SKM-1 treated with dmso at 0.1 percent for 144 hours (cell line): ENCODE data around the gene CAMK2D.
"Not testable (repeated sequence)": the region's sequence is repeated elsewhere in the genome, so short reads cannot be mapped to it uniquely, and the experiment has no call there.

Experiments
- DNase-seq: peaks from one replicate; lab custom pipeline; 2025; ENCODE audit not compliant: unreplicated experiment; lab: John Stamatoyannopoulos, UW

The CAMK2D gene

GRCh38 chr4:113687067-113687718, 74.3 kb downstream of the CAMK2D start:
- no peak for DNase-seq

- not testable (repeated sequence) for DNase-seq
Measured at GRCh38 chr4:113685157-113685556, 76.4 kb downstream of the CAMK2D start.

- DNase-seq, result no peak
Measured at GRCh38 chr4:113684534-113685091, 76.9 kb downstream of the CAMK2D start.

GRCh38 chr4:113682730-113683537, 78.6 kb downstream of the CAMK2D start:
- no peak for DNase-seq

- no peak for DNase-seq
Measured at GRCh38 chr4:113678641-113679040, 82.9 kb downstream of the CAMK2D start.

GRCh38 chr4:113677325-113677724, 84.2 kb downstream of the CAMK2D start:
- no peak for DNase-seq

GRCh38 chr4:113675731-113676697, 85.5 kb downstream of the CAMK2D start:
- DNase-seq, result no peak

- no peak for DNase-seq
Measured at GRCh38 chr4:113674733-113675132, 86.8 kb downstream of the CAMK2D start.

- no peak for DNase-seq
Measured at GRCh38 chr4:113674251-113674650, 87.3 kb downstream of the CAMK2D start.

- no peak for DNase-seq
Measured at GRCh38 chr4:113673450-113673849, 88.1 kb downstream of the CAMK2D start.

- no peak for DNase-seq
Measured at GRCh38 chr4:113666386-113667114, 95.0 kb downstream of the CAMK2D start.

GRCh38 chr4:113665036-113665435, 96.5 kb downstream of the CAMK2D start:
- DNase-seq, result no peak

GRCh38 chr4:113662581-113662980, 99.0 kb downstream of the CAMK2D start:
- no peak for DNase-seq

GRCh38 chr4:113659127-113659526, 102.4 kb downstream of the CAMK2D start:
- DNase-seq, result no peak

- DNase-seq, result no peak
Measured at GRCh38 chr4:113657586-113658233, 103.8 kb downstream of the CAMK2D start.

GRCh38 chr4:113653871-113654270, 107.7 kb downstream of the CAMK2D start:
- DNase-seq, result no peak

GRCh38 chr4:113646442-113646822, 115.1 kb downstream of the CAMK2D start:
- no peak for DNase-seq

GRCh38 chr4:113645771-113646441, 115.6 kb downstream of the CAMK2D start:
- DNase-seq, result no peak

- DNase-seq, result no peak
Measured at GRCh38 chr4:113645288-113645687, 116.2 kb downstream of the CAMK2D start.
